HepG2 (cell line): ENCODE results near the gene MUCL3. TPM values are rescaled to one million over a fixed set of nuclear protein-coding genes. Genes with fewer than 3 reads are reported as not detected.
A peak's percentile ranks its signal among the peaks of the same experiment; 100 is the strongest.
"Not testable (repeated sequence)": the region's sequence is repeated elsewhere in the genome, so short reads cannot be mapped to it uniquely, and the experiment has no call there.

Experiments used
- ATAC-seq: fragments of 200-7000 bp; cut with Tn5 transposase; 3 replicates; pipeline ENCODE4 v1.9.1; 2020; ENCODE audit warnings: mild to moderate bottlenecking, moderate library complexity
- BruUV-seq: library from RNA; stranded (reverse); fragments of 400-500 nt; replicated peaks from 2 replicates; lab custom pipeline; 2021; lab: Mats Ljungman, UMichigan
- CTCF ChIA-PET: fragments of 300-600 bp; formaldehyde crosslinking; extraction: SDS; loops from one replicate; lab custom pipeline; 2021; ENCODE audit warnings: low total read pairs, inconsistent platforms, low intra/inter-chr PET ratio; lab: Yijun Ruan, JAX
- POLR2A ChIA-PET: fragments of 350-600 bp; sonication (Branson Sonifier 250); formaldehyde crosslinking; loops from one replicate; lab custom pipeline; 2020; ENCODE audit warnings: antibody characterized with exemption, inconsistent platforms; lab: Yijun Ruan, JAX
- DNase-seq: peaks from one replicate; pipeline ENCODE4 v3.0.0-alpha.2; 2015; ENCODE audit warnings: low spot score
- FAIRE-seq: peaks from 3 replicates; lab custom pipeline; 2011; peaks lifted over from hg19 to GRCh38; lab: Jason Lieb, UNC
- H2AFZ ChIP-seq: one replicate; pipeline ENCODE4 v1.6.1; 2011; ENCODE audit warnings: low read length, inconsistent platforms
- H3K27ac ChIP-seq: fragments of 300-600 bp; 3 replicates; pipeline ENCODE4 v1.8.0; 2011; ENCODE audit warnings: mixed run types, mild to moderate bottlenecking, mixed read lengths, low read length, inconsistent platforms; ENCODE audit not compliant: insufficient read depth; ENCODE audit errors: extremely low read length
- H3K27me3 ChIP-seq, 2 experiments: fragments of 200-600 bp in 1 of 2; 2 replicates in 1 of 2; 3 replicates in 1 of 2; pipeline versions ENCODE4 v1.6.0 to v1.8.0; 2011; ENCODE audit warnings: low read length in 2 of 2, mild to moderate bottlenecking in 2 of 2, moderate library complexity in 2 of 2, inconsistent platforms in 1 of 2; ENCODE audit not compliant: insufficient read depth in 2 of 2, control insufficient read depth in 1 of 2
- H3K36me3 ChIP-seq, 2 experiments: fragments of 200-600 bp in 1 of 2; replicated peaks in 1 of 2; 2 replicates in 1 of 2; 3 replicates in 1 of 2; pipeline versions ENCODE4 v1.5.1 to v1.8.0; 2011; ENCODE audit warnings: low read length in 2 of 2, inconsistent platforms in 1 of 2; ENCODE audit not compliant: insufficient read depth in 2 of 2, control insufficient read depth in 1 of 2
- H3K4me1 ChIP-seq: 2 replicates; pipeline ENCODE4 v1.5.1; 2012; ENCODE audit warnings: low read length, inconsistent platforms; ENCODE audit not compliant: insufficient read depth
- H3K4me2 ChIP-seq: 2 replicates; pipeline ENCODE4 v1.6.0; 2011; ENCODE audit warnings: low read depth, low read length, inconsistent platforms
- H3K4me3 ChIP-seq, 3 experiments: fragments of 200-600 bp in 1 of 3; sonication (generic), shearing (Covaris generic) in 1 of 3; replicated peaks in 1 of 3; 2 replicates each; pipeline ENCODE4 v1.5.1; 2011 to 2016; ENCODE audit warnings: low read length in 3 of 3, inconsistent platforms in 2 of 3, low read depth in 2 of 3, mild to moderate bottlenecking in 2 of 3, control low read depth in 1 of 3, mixed read lengths in 1 of 3; ENCODE audit not compliant: insufficient read depth in 1 of 3
- H3K79me2 ChIP-seq: one replicate; pipeline ENCODE4 v1.6.1; 2011; ENCODE audit warnings: low read length, inconsistent platforms; ENCODE audit not compliant: insufficient read depth
- H3K9ac ChIP-seq: 2 replicates; pipeline ENCODE4 v1.6.0; 2011; ENCODE audit warnings: mild to moderate bottlenecking, low read depth, low read length, inconsistent platforms; ENCODE audit not compliant: insufficient read depth
- H3K9me3 ChIP-seq: 2 replicates; pipeline ENCODE4 v1.5.1; 2012; ENCODE audit warnings: mild to moderate bottlenecking, low read length
- H4K20me1 ChIP-seq: 2 replicates; pipeline ENCODE4 v1.6.0; 2011; ENCODE audit warnings: inconsistent platforms, mild to moderate bottlenecking, low read length, moderate library complexity; ENCODE audit not compliant: insufficient read depth
- ZNF142 ChIP-seq: sonication (generic); formaldehyde crosslinking; IDR thresholded peaks from 2 replicates; pipeline ENCODE4 v1.4.0; 2020; ENCODE audit warnings: missing genetic modification reagents
- WGBS: methylation state at CpG from one replicate; pipeline ENCODE4 v1.1.6; 2017; ENCODE audit warnings: low lambda C conversion rate; 5-methylcytosine and 5-hydroxymethylcytosine counted together
- in situ Hi-C: cut with HindIII; loops from 2 replicates; pipeline ENCODE4 v1.10.0; 2017; ENCODE audit warnings: low pct_unique_long_range_greater_than_20kb; ENCODE audit not compliant: extremely low pct_ligation_motif_present
- intact Hi-C: fragments of 100-400 bp; cut with micrococcal nuclease; formaldehyde crosslinking; loops from one replicate; pipeline ENCODE4 v1.10.0; 2022; ENCODE audit not compliant: unreplicated experiment
- polyA plus RNA-seq, 8 experiments: library from polyadenylated mRNA; depleted of rRNA in 3 of 8; stranded (reverse) in 7 of 8; unstranded in 1 of 8; fragments of >200 nt; fragmentation: Illumina TruSeq in 4 of 8; extraction: Trizol in 4 of 8; gene quantifications; 2 replicates each; pipeline versions ENCODE4 v1.2.1 to v1.2.3, GENCODE V29; 2011 to 2016; ENCODE audit warnings: low read depth in 4 of 8, missing spikeins in 1 of 8, mixed read lengths in 1 of 8; ENCODE audit not compliant: insufficient read depth in 1 of 8
- total RNA-seq, 5 experiments: library from RNA; depleted of rRNA; stranded (reverse); fragments of >200 nt; fragmentation: Illumina TruSeq; extraction: Trizol; gene quantifications; 2 replicates each; pipeline ENCODE4 v1.2.3, GENCODE V29; 2016; ENCODE audit warnings: low read depth in 1 of 5

Gene MUCL3
- total and polyA plus RNA-seq, 2 of the 13 experiments (the other 11 are each of a cell fraction or from before 2014, with no cell fraction given): not detected

GRCh38 chr6:30908700-30909099 is 32.1 kb upstream of the MUCL3 start:
- POLR2A ChIA-PET: interaction anchor here (1.1 to 5.4 kb wide), 2 partner anchors 25 to 338 kb away, joined by 3 to 45 read pairs; partner anchors contain the start of genes ABCF1 and DDR1
- WGBS: 31% methylated on average over 2 of the region's 2 CpGs
- BruUV-seq: no TSS peak

GRCh38 chr6:30910473-30910872 is 30.3 kb upstream of the MUCL3 start:
- H3K9me3 ChIP-seq, H3K4me3 ChIP-seq, in situ Hi-C loops, H3K4me2 ChIP-seq, DNase-seq, BruUV-seq, H4K20me1 ChIP-seq, H3K27me3 ChIP-seq, POLR2A ChIA-PET, ATAC-seq, FAIRE-seq, H3K9ac ChIP-seq, intact Hi-C loops, CTCF ChIA-PET, H3K27ac ChIP-seq, H2AFZ ChIP-seq: not testable (repeated sequence)
- 97% methylated on average over 12 of the region's 12 CpGs for WGBS
- Histone ChIP-seq H3K36me3 (peaks cover 4 to 26% of the 10 kb centered on the region in 2 experiments; a peak in 4 of 5 replicates), H3K4me1 (peaks cover 51% of the 10 kb centered on the region), H3K79me2 (peaks cover 25% of the 10 kb centered on the region)

More at GRCh38 chr6:30908700-30909099, 32.1 kb upstream of the MUCL3 start:
- no peak for DNase-seq
- Histone ChIP-seq H3K4me2 (peak overlapping the region; percentile 93), H3K36me3 (peaks cover 4 to 26% of the 10 kb centered on the region in 2 experiments; a peak in 4 of 5 replicates), H3K9ac (peak overlapping the region; percentile 74), H2AFZ (no peak overlapping the region), H3K9me3 (no peaks in the 10 kb centered on the region), H3K79me2 (peaks cover 17% of the 10 kb centered on the region), H3K27me3 (no peaks in the 10 kb centered on the region; a peak in 1 of 5 replicates), H3K4me3 (peak overlapping the region; percentile 76 to 98 (median 82)), H3K27ac (peak overlapping the region; percentile 22), H3K4me1 (peaks cover 42% of the 10 kb centered on the region), H4K20me1 (no peaks in the 10 kb centered on the region)
- FAIRE-seq: no peak
- ATAC-seq: no peak
- no peak for TF ChIP-seq ZNF142 (CRISPR knock-in tag)
- CTCF ChIA-PET: no interaction called here
- intact Hi-C loops (loop anchor here (2.0 kb wide), 1 partner anchor 32 kb away; no protein-coding TSS in a partner anchor), in situ Hi-C loops (no loop called here)
